H1 (cell line): ENCODE results near the gene KLHL18. TPM values are rescaled to one million over a fixed set of nuclear protein-coding genes. Genes with fewer than 3 reads are reported as not detected.
"Not testable (repeated sequence)": the region's sequence is repeated elsewhere in the genome, so short reads cannot be mapped to it uniquely, and the experiment has no call there.

Experiments
- CTCF ChIA-PET: fragments of 300-600 bp; sonication (Branson Sonifier 250); formaldehyde crosslinking; loops from one replicate; lab custom pipeline; 2021; ENCODE audit not compliant: partially characterized antibody; lab: Charles Lee
- POLR2A ChIA-PET: fragments of 300-600 bp; sonication (Branson Sonifier 250); formaldehyde crosslinking; loops from one replicate; lab custom pipeline; 2021; ENCODE audit warnings: inconsistent platforms; ENCODE audit not compliant: partially characterized antibody; lab: Charles Lee
- DNase-seq, 2 experiments: peaks; one replicate each; pipeline versions ENCODE4 v3.0.0 to v3.0.0-alpha.2; 2010 to 2022; ENCODE audit warnings: low spot score in 2 of 2, low read depth in 1 of 2, mixed read lengths in 1 of 2
- FAIRE-seq: peaks from 2 replicates; lab custom pipeline; 2011; peaks lifted over from hg19 to GRCh38; lab: Jason Lieb, UNC
- H2AFZ ChIP-seq: 2 replicates; pipeline ENCODE4 v1.8.1; 2012; ENCODE audit warnings: low read length, inconsistent platforms
- H2AK5ac ChIP-seq: 2 replicates; pipeline ENCODE4 v1.6.1; 2013; ENCODE audit warnings: low read depth, low read length
- H2BK120ac ChIP-seq: replicated peaks from 2 replicates; pipeline ENCODE3; 2013; ENCODE audit warnings: low read depth, low read length, inconsistent platforms
- H2BK12ac ChIP-seq: 2 replicates; pipeline ENCODE4 v1.6.1; 2013; ENCODE audit warnings: low read depth, low read length
- H2BK15ac ChIP-seq: 2 replicates; pipeline ENCODE4 v1.6.1; 2013; ENCODE audit warnings: low read length
- H2BK20ac ChIP-seq: 2 replicates; pipeline ENCODE4 v1.6.1; 2013; ENCODE audit warnings: low read length
- H2BK5ac ChIP-seq: 2 replicates; pipeline ENCODE4 v1.6.1; 2013; ENCODE audit warnings: low read depth, low read length
- H3K14ac ChIP-seq: 2 replicates; pipeline ENCODE4 v1.6.1; 2013; ENCODE audit warnings: inconsistent platforms; ENCODE audit not compliant: insufficient read length
- H3K18ac ChIP-seq: 2 replicates; pipeline ENCODE4 v1.6.1; 2013; ENCODE audit warnings: low read length; ENCODE audit errors: extremely low read depth
- H3K23ac ChIP-seq: 2 replicates; pipeline ENCODE4 v1.6.1; 2013; ENCODE audit warnings: inconsistent platforms; ENCODE audit not compliant: insufficient read length
- H3K23me2 ChIP-seq: 2 replicates; pipeline ENCODE4 v1.6.1; 2013; ENCODE audit warnings: low read depth, low read length
- H3K27ac ChIP-seq: 2 replicates; pipeline ENCODE4 v1.6.1; 2011; ENCODE audit warnings: low read depth, low read length, inconsistent platforms
- H3K27me3 ChIP-seq, 4 experiments: replicated peaks in 1 of 4; 1 replicate in 1 of 4; 2 replicates in 3 of 4; pipeline versions ENCODE4 v1.6.1 to v1.8.1; 2011 to 2013; ENCODE audit warnings: low read length in 3 of 4, mild to moderate bottlenecking in 3 of 4, inconsistent platforms in 2 of 4, mixed read lengths in 2 of 4, moderate library complexity in 1 of 4; ENCODE audit not compliant: control insufficient read depth in 3 of 4, insufficient read depth in 3 of 4; ENCODE audit errors: extremely low read depth in 1 of 4
- H3K36me3 ChIP-seq, 4 experiments: 2 replicates each; pipeline versions ENCODE4 v1.6.1 to v1.8.1; 2011 to 2013; ENCODE audit warnings: mild to moderate bottlenecking in 4 of 4, low read length in 3 of 4, moderate library complexity in 2 of 4, control low read depth in 1 of 4, inconsistent platforms in 1 of 4; ENCODE audit not compliant: insufficient read depth in 4 of 4, control insufficient read depth in 2 of 4
- H3K4ac ChIP-seq: replicated peaks from 2 replicates; pipeline ENCODE3; 2013; ENCODE audit warnings: low read length, low read depth, mixed read lengths, inconsistent platforms; ENCODE audit not compliant: insufficient read length
- H3K4me1 ChIP-seq, 4 experiments: replicated peaks in 1 of 4; 1 replicate in 1 of 4; 2 replicates in 3 of 4; pipeline versions ENCODE4 v1.6.1 to v1.8.1; 2011 to 2013; ENCODE audit warnings: low read length in 3 of 4, inconsistent platforms in 2 of 4, mixed read lengths in 1 of 4; ENCODE audit not compliant: insufficient read depth in 4 of 4, control insufficient read depth in 3 of 4
- H3K4me2 ChIP-seq, 2 experiments: 2 replicates each; pipeline versions ENCODE4 v1.6.1 to v1.8.1; 2011 to 2013; ENCODE audit warnings: low read depth in 2 of 2, low read length in 2 of 2, control low read depth in 1 of 2, inconsistent platforms in 1 of 2, mild to moderate bottlenecking in 1 of 2; ENCODE audit not compliant: insufficient read depth in 1 of 2
- H3K4me3 ChIP-seq, 4 experiments: fragments of 200-600, 300-600 bp in 1 of 4; sonication (generic), shearing (Covaris generic), sonication (Bioruptor Twin) in 1 of 4; 2 replicates each; pipeline versions ENCODE4 v1.5.1 to v1.8.1; 2011 to 2016; ENCODE audit warnings: low read length in 4 of 4, low read depth in 3 of 4, control low read depth in 2 of 4, inconsistent platforms in 2 of 4, mild to moderate bottlenecking in 2 of 4, mixed read lengths in 1 of 4, moderate library complexity in 1 of 4; ENCODE audit not compliant: insufficient read depth in 2 of 4; ENCODE audit errors: extremely low read depth in 1 of 4
- H3K56ac ChIP-seq: replicated peaks from 2 replicates; pipeline ENCODE3; 2013; ENCODE audit warnings: low read depth, mild to moderate bottlenecking, mixed read lengths, low read length, inconsistent platforms; ENCODE audit not compliant: insufficient read length
- H3K79me1 ChIP-seq: 2 replicates; pipeline ENCODE4 v1.6.1; 2013; ENCODE audit warnings: low read depth, low read length, control low read depth
- H3K79me2 ChIP-seq, 2 experiments: 2 replicates each; pipeline versions ENCODE4 v1.6.1 to v1.8.1; 2012 to 2013; ENCODE audit warnings: low read length in 2 of 2, mild to moderate bottlenecking in 2 of 2, inconsistent platforms in 1 of 2; ENCODE audit not compliant: insufficient read depth in 2 of 2, control insufficient read depth in 1 of 2
- H3K9ac ChIP-seq, 4 experiments: replicated peaks in 1 of 4; 1 replicate in 1 of 4; 2 replicates in 3 of 4; pipeline versions ENCODE4 v1.6.1 to v1.8.1; 2011 to 2013; ENCODE audit warnings: low read depth in 3 of 4, low read length in 3 of 4, control low read depth in 2 of 4, mild to moderate bottlenecking in 2 of 4, moderate library complexity in 2 of 4, inconsistent platforms in 1 of 4; ENCODE audit errors: extremely low read depth in 1 of 4
- H3K9me3 ChIP-seq, 2 experiments: 2 replicates each; pipeline versions ENCODE4 v1.6.1 to v1.8.1; 2012 to 2013; ENCODE audit warnings: mild to moderate bottlenecking in 2 of 2, moderate library complexity in 2 of 2, control low read depth in 1 of 2, inconsistent platforms in 1 of 2, low read depth in 1 of 2, low read length in 1 of 2, mixed read lengths in 1 of 2; ENCODE audit not compliant: insufficient read depth in 2 of 2
- H4K20me1 ChIP-seq, 2 experiments: replicated peaks in 1 of 2; 2 replicates each; pipeline versions ENCODE3 to v1.8.1; 2011 to 2013; ENCODE audit warnings: inconsistent platforms in 2 of 2, low read length in 2 of 2, mild to moderate bottlenecking in 1 of 2; ENCODE audit not compliant: insufficient read depth in 2 of 2, control insufficient read depth in 1 of 2
- H4K5ac ChIP-seq: 2 replicates; pipeline ENCODE4 v1.6.1; 2013; ENCODE audit warnings: low read length, low read depth, mixed read lengths, inconsistent platforms; ENCODE audit not compliant: insufficient read length
- H4K8ac ChIP-seq: 2 replicates; pipeline ENCODE4 v1.8.0; 2013; ENCODE audit warnings: mild to moderate bottlenecking, moderate library complexity, low read length, inconsistent platforms; ENCODE audit not compliant: insufficient read depth; ENCODE audit errors: extremely low read depth
- H4K91ac ChIP-seq: replicated peaks from 2 replicates; pipeline ENCODE3; 2013; ENCODE audit warnings: low read length, mixed read lengths, inconsistent platforms; ENCODE audit not compliant: insufficient read length
- WGBS, 2 experiments: shearing (Covaris generic) in 1 of 2; methylation state at CpG; one replicate each; pipeline versions ENCODE4 v1.1.6 to v1.1.7; 2013 to 2015; ENCODE audit warnings: low lambda C conversion rate in 2 of 2, mixed read lengths in 2 of 2, inconsistent platforms in 1 of 2, low coverage in 1 of 2, missing lambda C conversion rate in 1 of 2; ENCODE audit not compliant: insufficient replicate concordance in 2 of 2, insufficient coverage in 1 of 2, insufficient read length in 1 of 2; ENCODE audit errors: extremely low coverage in 1 of 2, missing lambda C conversion rate in 1 of 2; 5-methylcytosine and 5-hydroxymethylcytosine counted together
- polyA plus RNA-seq, 7 experiments: library from polyadenylated mRNA; depleted of rRNA in 3 of 7; stranded (reverse) in 5 of 7; unstranded in 2 of 7; fragments of >200 nt in 5 of 7; fragments of 200-250 nt in 2 of 7; gene quantifications; 1 replicate in 5 of 7; 2 replicates in 1 of 7; 4 replicates in 1 of 7; pipeline versions ENCODE4 v1.2.1 to v1.2.3, GENCODE V29; 2011 to 2013; ENCODE audit warnings: missing spikeins in 2 of 7, mixed read lengths in 2 of 7
- total RNA-seq: library from RNA; stranded (reverse); fragmentation: NEBNext Ultra II Directional; extraction: Animal tissue kit (Norgen Biotek cat#: 25700); gene quantifications from 2 replicates; pipeline ENCODE4 v1.2.1, GENCODE V29; 2021

The KLHL18 gene
- total and polyA plus RNA-seq, 2 of the 8 experiments (the other 6 are each of a cell fraction or from before 2014, with no cell fraction given), result 19.9 to 31.7 TPM

DNA sequence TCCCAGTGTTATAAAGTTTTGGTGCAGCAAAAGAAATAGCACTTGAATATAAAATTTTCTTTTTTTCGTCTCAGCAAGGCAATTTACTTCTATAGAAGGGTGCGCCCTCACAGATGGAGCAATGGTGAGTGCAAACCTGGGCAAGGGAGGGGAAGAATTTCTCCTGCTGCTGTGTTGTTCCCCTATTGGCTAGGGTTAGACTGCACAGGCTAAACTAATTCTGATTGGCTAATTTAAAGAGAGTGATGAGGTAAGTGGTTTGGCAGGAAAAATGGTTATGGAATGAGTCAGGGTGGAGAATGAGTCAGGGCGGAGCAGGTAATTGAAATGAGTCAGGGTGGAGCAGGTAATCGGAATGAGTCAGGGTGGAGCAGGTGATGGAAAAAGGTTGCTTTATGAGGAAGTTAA, 77.4 kb downstream of the KLHL18 start:
- H3K9ac ChIP-seq, H3K14ac ChIP-seq, H3K23ac ChIP-seq, H2BK15ac ChIP-seq, H3K27ac ChIP-seq, H2BK120ac ChIP-seq, H2BK5ac ChIP-seq, H2AK5ac ChIP-seq, FAIRE-seq, H2AFZ ChIP-seq, H3K56ac ChIP-seq, H3K4me3 ChIP-seq, H3K4me2 ChIP-seq, H4K91ac ChIP-seq, H3K36me3 ChIP-seq, H3K79me1 ChIP-seq, H3K18ac ChIP-seq, H3K4ac ChIP-seq, H2BK12ac ChIP-seq, H3K23me2 ChIP-seq, H3K9me3 ChIP-seq, H3K79me2 ChIP-seq, DNase-seq, H4K20me1 ChIP-seq, H4K8ac ChIP-seq, H4K5ac ChIP-seq, H2BK20ac ChIP-seq, H3K27me3 ChIP-seq, H3K4me1 ChIP-seq: not testable (repeated sequence)
- 82% methylated on average over 4 of the region's 4 CpGs; no CpG with 5 or more reads in 1 of the 2 experiments for WGBS, 2 experiments
- CTCF ChIA-PET, result interaction anchor here (1.8 kb wide), 1 partner anchor 10 kb away, joined by 9 read pairs; no protein-coding TSS in a partner anchor
- POLR2A ChIA-PET, result interaction anchor here (0.7 kb wide), 1 partner anchor 418 kb away, joined by 4 read pairs; no protein-coding TSS in a partner anchor
